Type B pancreatic cell (in vitro differentiated cells): ENCODE data around the gene GNAZ. TPM values are rescaled to one million over a fixed set of nuclear protein-coding genes. Genes with fewer than 3 reads are reported as not detected.

Experiments
- DNase-seq: peaks from one replicate; pipeline ENCODE4 v3.0.0; 2021; ENCODE audit warnings: mixed read lengths; ENCODE audit not compliant: unreplicated experiment; ENCODE audit errors: extremely low spot score
- H3K27ac Mint-ChIP-seq: 2 replicates; pipeline ENCODE4 v1.8.0; 2021; ENCODE audit warnings: mild to moderate bottlenecking, mixed read lengths
- H3K27me3 Mint-ChIP-seq: 2 replicates; pipeline ENCODE4 v1.8.0; 2021; ENCODE audit warnings: mixed read lengths
- H3K36me3 Mint-ChIP-seq: 2 replicates; pipeline ENCODE4 v1.8.0; 2021; ENCODE audit warnings: mixed read lengths
- H3K4me1 Mint-ChIP-seq: one replicate; pipeline ENCODE4 v1.8.0; 2021; ENCODE audit warnings: mixed read lengths; ENCODE audit not compliant: unreplicated experiment
- H3K4me3 Mint-ChIP-seq: 2 replicates; pipeline ENCODE4 v1.8.0; 2021; ENCODE audit warnings: mild to moderate bottlenecking, mixed read lengths
- H3K9me3 Mint-ChIP-seq: 2 replicates; pipeline ENCODE4 v1.8.0; 2021; ENCODE audit warnings: mixed read lengths
- total RNA-seq: library from RNA; stranded (reverse); gene quantifications from 2 replicates; pipeline ENCODE4 v1.2.1, GENCODE V29; 2021; ENCODE audit warnings: low replicate concordance
- TF ChIP-seq, protein P1 (sequence below): fragments of 200-600 bp; sonication (generic); conservative IDR thresholded peaks from 2 replicates; pipeline ENCODE4 v1.5.0; 2021; ENCODE audit warnings: antibody characterized with exemption, mild to moderate bottlenecking

GNAZ gene
- total RNA-seq, 1 donor from 2014 or later = 14.4 TPM

DNA sequence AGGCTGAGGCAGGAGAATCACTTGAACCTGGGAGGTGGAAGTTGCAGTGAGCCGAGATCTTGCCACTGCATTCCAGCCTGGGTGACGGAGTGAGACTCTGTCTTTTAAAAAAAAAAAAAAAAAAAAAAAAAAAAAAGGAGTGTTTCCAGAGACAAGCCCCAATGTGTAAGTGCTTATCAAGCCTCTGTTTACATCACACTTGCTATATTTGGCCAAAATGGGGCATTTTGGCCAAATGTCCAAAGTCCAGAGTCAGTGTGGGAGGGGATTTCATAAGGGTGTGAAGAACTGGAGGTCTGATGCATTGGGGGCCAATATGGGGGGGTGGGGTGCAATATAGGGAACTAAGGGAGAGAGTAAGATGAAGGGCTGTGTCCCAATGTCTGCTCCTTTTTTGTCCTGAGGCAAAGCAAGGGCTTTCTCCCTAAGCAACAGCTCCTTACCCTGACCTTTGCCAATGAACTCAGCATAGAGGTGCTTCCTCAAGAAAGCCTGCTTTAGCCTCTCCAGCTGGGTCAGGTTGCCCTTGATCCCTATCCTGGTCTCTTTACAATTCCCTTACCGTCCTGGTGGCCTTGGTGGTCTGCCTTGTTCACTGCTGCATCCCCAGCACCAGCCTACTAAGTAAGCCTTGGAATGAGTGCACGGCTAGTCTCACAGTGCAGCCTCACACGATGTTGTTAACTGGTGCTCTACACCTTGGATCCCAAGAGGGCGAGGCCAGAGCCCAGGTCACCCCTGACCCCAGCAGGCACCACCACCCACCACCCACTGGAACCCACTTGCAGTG, 95.9 kb downstream of the GNAZ start:
- no peaks in the 10 kb centered on the region for H3K36me3 Mint-ChIP-seq
- no peak overlapping the region for H3K4me3 Mint-ChIP-seq
- DNase-seq = no peak
- H3K27me3 Mint-ChIP-seq = no peaks in the 10 kb centered on the region
- no peaks in the 10 kb centered on the region for H3K9me3 Mint-ChIP-seq
- TF ChIP-seq, protein P1, sequence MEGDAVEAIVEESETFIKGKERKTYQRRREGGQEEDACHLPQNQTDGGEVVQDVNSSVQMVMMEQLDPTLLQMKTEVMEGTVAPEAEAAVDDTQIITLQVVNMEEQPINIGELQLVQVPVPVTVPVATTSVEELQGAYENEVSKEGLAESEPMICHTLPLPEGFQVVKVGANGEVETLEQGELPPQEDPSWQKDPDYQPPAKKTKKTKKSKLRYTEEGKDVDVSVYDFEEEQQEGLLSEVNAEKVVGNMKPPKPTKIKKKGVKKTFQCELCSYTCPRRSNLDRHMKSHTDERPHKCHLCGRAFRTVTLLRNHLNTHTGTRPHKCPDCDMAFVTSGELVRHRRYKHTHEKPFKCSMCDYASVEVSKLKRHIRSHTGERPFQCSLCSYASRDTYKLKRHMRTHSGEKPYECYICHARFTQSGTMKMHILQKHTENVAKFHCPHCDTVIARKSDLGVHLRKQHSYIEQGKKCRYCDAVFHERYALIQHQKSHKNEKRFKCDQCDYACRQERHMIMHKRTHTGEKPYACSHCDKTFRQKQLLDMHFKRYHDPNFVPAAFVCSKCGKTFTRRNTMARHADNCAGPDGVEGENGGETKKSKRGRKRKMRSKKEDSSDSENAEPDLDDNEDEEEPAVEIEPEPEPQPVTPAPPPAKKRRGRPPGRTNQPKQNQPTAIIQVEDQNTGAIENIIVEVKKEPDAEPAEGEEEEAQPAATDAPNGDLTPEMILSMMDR = no peak
- no peak overlapping the region for H3K27ac Mint-ChIP-seq
- H3K4me1 Mint-ChIP-seq = peaks cover 6% of the 10 kb centered on the region

GRCh38 chr22:23166841-23167616, 96.7 kb downstream of the GNAZ start:
- Mint-ChIP-seq H3K27me3 (no peaks in the 10 kb centered on the region), H3K4me3 (no peak overlapping the region), H3K27ac (no peak overlapping the region), H3K4me1 (peaks cover 6% of the 10 kb centered on the region), H3K9me3 (no peaks in the 10 kb centered on the region), H3K36me3 (no peaks in the 10 kb centered on the region)
- TF ChIP-seq, protein P1 = no peak
- no peak for DNase-seq

- Mint-ChIP-seq H3K27me3 (no peaks in the 10 kb centered on the region), H3K36me3 (no peaks in the 10 kb centered on the region), H3K4me1 (peaks cover 6% of the 10 kb centered on the region), H3K4me3 (no peak overlapping the region), H3K27ac (no peak overlapping the region), H3K9me3 (no peaks in the 10 kb centered on the region)
- DNase-seq = no peak
- TF ChIP-seq, protein P1 = no peak
Observed at GRCh38 chr22:23168391-23169042, 98.2 kb downstream of the GNAZ start.

DNA sequence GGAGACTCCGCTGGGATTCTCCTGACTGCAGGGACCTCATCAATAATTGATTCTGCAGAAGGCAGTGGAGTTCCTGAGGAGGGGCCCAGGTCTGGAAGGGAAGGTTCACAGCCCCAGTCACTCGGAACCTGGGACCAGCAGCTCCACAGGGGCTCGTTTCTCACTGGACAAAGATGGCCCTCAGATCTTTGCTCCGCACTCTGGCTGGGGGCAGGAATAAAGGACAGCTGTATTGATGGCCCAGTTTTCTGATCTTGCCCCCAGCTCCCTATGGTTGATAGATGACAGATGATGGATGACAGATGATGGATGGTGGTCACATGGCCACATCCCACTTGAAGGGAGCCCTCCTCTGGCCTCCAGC, 98.7 kb downstream of the GNAZ start:
- no peak overlapping the region for H3K27ac Mint-ChIP-seq
- TF ChIP-seq, protein P1 = no peak
- peaks cover 9% of the 10 kb centered on the region for H3K4me1 Mint-ChIP-seq
- H3K9me3 Mint-ChIP-seq = no peaks in the 10 kb centered on the region
- H3K36me3 Mint-ChIP-seq = peaks cover 3% of the 10 kb centered on the region
- H3K4me3 Mint-ChIP-seq = no peak overlapping the region
- DNase-seq = no peak
- no peaks in the 10 kb centered on the region for H3K27me3 Mint-ChIP-seq

Other genes with a start within 250 kb of the GNAZ start
- not detected in 2 replicates for gene IGLL5, start 182.7 kb upstream of the GNAZ start, total RNA-seq
- gene RSPH14, start 71.5 kb downstream of the GNAZ start, total RNA-seq = 0.93 and 1.5 TPM in 2 replicates
- gene RAB36, start 75.0 kb downstream of the GNAZ start, total RNA-seq = 6.8 and 18.4 TPM in 2 replicates
- 61.2 and 71.6 TPM in 2 replicates for gene BCR, start 110.0 kb downstream of the GNAZ start, total RNA-seq